BLaER1 treated with 17β-estradiol and CSF1 and Interleukin-3, amounts not matched to agents 10 nM and 100 nM (cell line): Measurements from ENCODE around the gene PROZ.

Source experiments
- H3K27ac ChIP-seq, 11 experiments: shearing (Covaris generic); formaldehyde crosslinking; 2 replicates each; pipeline ENCODE4 v1.8.1; 2022
- H3K27me3 ChIP-seq, 11 experiments: shearing (Covaris generic); formaldehyde crosslinking; 2 replicates each; pipeline ENCODE4 v1.8.1; 2022
- H3K36me3 ChIP-seq, 11 experiments: shearing (Covaris generic); formaldehyde crosslinking; 2 replicates each; pipeline ENCODE4 v1.8.1; 2022
- H3K4me1 ChIP-seq, 10 experiments: shearing (Covaris generic); formaldehyde crosslinking; 2 replicates each; pipeline ENCODE4 v1.8.1; 2022
- H3K4me2 ChIP-seq, 11 experiments: shearing (Covaris generic); formaldehyde crosslinking; 2 replicates each; pipeline ENCODE4 v1.8.1; 2022
- H3K4me3 ChIP-seq, 10 experiments: shearing (Covaris generic); formaldehyde crosslinking; 2 replicates each; pipeline ENCODE4 v1.8.1; 2022
- H3K9ac ChIP-seq, 11 experiments: shearing (Covaris generic); formaldehyde crosslinking; 2 replicates each; pipeline ENCODE4 v1.8.1; 2022
- H3K9me3 ChIP-seq, 11 experiments: shearing (Covaris generic); formaldehyde crosslinking; replicated peaks in 1 of 11; 2 replicates each; pipeline ENCODE4 v1.8.1; 2022
- H4K20me1 ChIP-seq, 11 experiments: shearing (Covaris generic); formaldehyde crosslinking; 2 replicates each; pipeline ENCODE4 v1.8.1; 2022
- Cebpa-rat ChIP-seq, 11 experiments: shearing (Covaris generic); IDR thresholded peaks; 2 replicates each; pipeline ENCODE4 v1.8.1; 2022

The PROZ gene

DNA sequence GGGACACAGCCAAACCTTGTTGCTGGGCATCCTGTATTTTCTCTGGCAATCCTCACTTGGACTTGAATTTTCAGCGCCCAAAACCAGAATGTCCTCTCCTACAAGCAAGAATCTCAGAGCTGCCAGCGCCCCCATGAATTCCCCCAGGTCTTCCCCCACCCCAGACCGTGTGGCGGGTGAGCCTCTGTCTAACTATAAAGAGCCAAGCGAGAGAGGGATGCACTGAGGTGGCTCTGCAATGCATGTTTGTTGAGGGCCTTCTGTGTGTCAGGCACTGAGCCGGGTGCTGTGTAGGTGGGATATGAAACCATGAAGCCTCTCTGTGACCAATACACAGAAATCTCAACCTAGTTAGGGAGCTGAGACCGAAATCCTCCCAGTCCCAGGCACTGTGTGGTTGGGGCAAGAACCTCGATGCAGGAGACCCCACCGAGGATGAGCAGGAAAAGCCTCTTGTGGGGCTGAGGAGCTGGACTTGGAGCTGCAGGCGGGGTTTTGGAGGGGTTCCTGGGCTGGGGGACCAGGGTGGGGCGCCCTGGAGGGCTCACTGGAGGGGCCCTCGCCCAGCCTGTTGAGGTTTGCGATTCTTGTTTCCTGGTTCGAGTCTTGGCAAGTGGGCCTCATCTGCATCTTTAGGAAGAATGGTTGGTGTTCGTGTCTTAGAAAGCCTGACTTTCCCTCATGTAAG is 12.4 kb upstream of the PROZ start:
- no peaks in the 10 kb centered on the region for H3K36me3 ChIP-seq
- no peak overlapping the region for H3K9ac ChIP-seq
- H3K27ac ChIP-seq: no peak overlapping the region
- H4K20me1 ChIP-seq: no peaks in the 10 kb centered on the region; a peak in 1 of 22 replicates
- H3K27me3 ChIP-seq: 0 out of 22 replicates have a peak, but pooled peaks cover 0 to 3% (median 0%) of the 10 kb centered on the region in 11 experiments
- peak overlapping the region in 3 of 11 experiments; percentile 2 to 16 (median 15); a peak in 1 of 22 replicates for H3K4me2 ChIP-seq
- TF ChIP-seq Cebpa-rat (IDR thresholded peaks at IDR 0.05): no peak
- no peak overlapping the region for H3K4me3 ChIP-seq
- peaks cover 0 to 8% (median 0%) of the 10 kb centered on the region in 11 experiments; a peak in 4 of 22 replicates for H3K9me3 ChIP-seq
- peaks cover 0 to 6% (median 0%) of the 10 kb centered on the region in 10 experiments; a peak in 2 of 20 replicates for H3K4me1 ChIP-seq

DNA sequence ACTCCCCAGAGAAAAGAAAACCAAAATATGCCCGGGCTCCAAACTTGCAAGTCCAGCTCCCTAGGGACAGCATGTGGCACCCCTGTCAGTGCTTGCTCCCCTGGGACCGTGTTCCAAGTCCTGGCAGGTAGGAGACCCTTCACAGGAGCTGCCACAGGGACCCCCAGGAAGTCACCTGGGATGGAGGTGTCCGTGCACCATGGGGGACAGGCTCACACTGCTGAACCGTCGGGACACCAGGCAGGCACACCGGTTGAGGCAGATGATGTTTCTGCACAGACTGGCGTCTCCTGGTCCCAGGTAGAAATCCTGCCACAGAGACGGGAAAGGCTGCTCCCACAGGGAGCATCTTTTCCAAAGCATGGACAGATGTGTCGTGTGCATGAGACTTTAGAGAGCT is 11.7 kb upstream of the PROZ start:
- Histone ChIP-seq H4K20me1 (no peaks in the 10 kb centered on the region; a peak in 1 of 22 replicates), H3K4me1 (peaks cover 0 to 6% (median 2%) of the 10 kb centered on the region in 10 experiments; a peak in 9 of 20 replicates), H3K27ac (no peak overlapping the region), H3K9me3 (peaks cover 0 to 8% (median 0%) of the 10 kb centered on the region in 11 experiments; a peak in 4 of 22 replicates), H3K4me2 (peak overlapping the region in 4 of 11 experiments; percentile 2 to 16 (median 13); a peak in 1 of 22 replicates), H3K36me3 (no peaks in the 10 kb centered on the region), H3K4me3 (no peak overlapping the region), H3K9ac (no peak overlapping the region), H3K27me3 (peaks cover 0 to 7% (median 2%) of the 10 kb centered on the region in 11 experiments; a peak in 13 of 22 replicates)
- no peak for TF ChIP-seq Cebpa-rat (IDR thresholded peaks at IDR 0.05)

DNA sequence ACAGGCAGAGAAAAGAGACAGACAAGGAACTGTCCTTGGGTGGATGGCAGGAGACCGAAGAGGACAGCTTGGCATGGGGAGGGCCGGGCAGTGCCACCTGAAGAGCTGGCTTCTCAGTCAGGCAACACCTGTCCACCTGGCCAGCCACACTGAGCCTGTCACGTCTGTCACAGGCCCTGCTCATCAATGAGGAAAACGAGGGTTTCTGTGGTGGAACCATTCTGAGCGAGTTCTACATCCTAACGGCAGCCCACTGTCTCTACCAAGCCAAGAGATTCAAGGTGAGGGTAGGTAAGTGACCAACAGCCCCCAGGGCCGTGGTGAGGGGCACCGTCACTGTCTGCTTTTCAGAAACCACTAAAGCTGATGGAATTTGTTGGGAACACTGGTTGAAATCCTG is 11.2 kb upstream of the PROZ start:
- Histone ChIP-seq H4K20me1 (no peaks in the 10 kb centered on the region; a peak in 1 of 22 replicates), H3K4me3 (no peak overlapping the region), H3K9me3 (peaks cover 0 to 8% (median 0%) of the 10 kb centered on the region in 11 experiments; a peak in 4 of 22 replicates), H3K4me1 (peaks cover 0 to 7% (median 5%) of the 10 kb centered on the region in 10 experiments; a peak in 9 of 20 replicates), H3K27me3 (peaks cover 0 to 11% (median 7%) of the 10 kb centered on the region in 11 experiments; a peak in 13 of 22 replicates), H3K27ac (no peak overlapping the region), H3K9ac (no peak overlapping the region), H3K4me2 (no peak overlapping the region), H3K36me3 (no peaks in the 10 kb centered on the region)
- no peak for TF ChIP-seq Cebpa-rat (IDR thresholded peaks at IDR 0.05)

DNA sequence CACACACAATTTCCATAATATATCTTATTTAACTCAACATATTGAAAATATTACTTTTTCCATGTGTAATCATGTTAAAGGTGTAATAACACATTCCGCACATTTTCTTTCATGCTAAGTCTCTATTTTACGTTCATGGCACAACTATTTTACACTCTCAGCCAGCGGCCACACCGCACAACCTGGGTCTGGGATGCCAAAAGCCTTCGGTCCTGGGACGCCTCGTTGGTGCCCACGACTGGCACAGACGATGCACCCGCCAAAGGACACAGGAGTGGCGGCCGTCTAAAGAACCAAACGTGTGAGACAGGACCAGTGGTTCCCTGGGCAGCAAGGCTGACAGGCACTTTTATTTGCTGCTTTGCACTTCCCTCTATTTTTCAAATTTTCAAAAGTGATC is 10.0 kb upstream of the PROZ start:
- no peaks in the 10 kb centered on the region for H3K36me3 ChIP-seq
- peaks cover 6 to 19% (median 13%) of the 10 kb centered on the region in 10 experiments for H3K4me1 ChIP-seq
- no peak overlapping the region for H3K4me2 ChIP-seq
- H3K27me3 ChIP-seq: peaks cover 0 to 23% (median 18%) of the 10 kb centered on the region in 11 experiments; a peak in 17 of 22 replicates
- no peak for TF ChIP-seq Cebpa-rat (IDR thresholded peaks at IDR 0.05)
- no peaks in the 10 kb centered on the region; a peak in 1 of 22 replicates for H4K20me1 ChIP-seq
- peaks cover 0 to 8% (median 0%) of the 10 kb centered on the region in 11 experiments; a peak in 4 of 22 replicates for H3K9me3 ChIP-seq
- no peak overlapping the region for H3K9ac ChIP-seq
- no peak overlapping the region for H3K4me3 ChIP-seq
- H3K27ac ChIP-seq: no peak overlapping the region

DNA sequence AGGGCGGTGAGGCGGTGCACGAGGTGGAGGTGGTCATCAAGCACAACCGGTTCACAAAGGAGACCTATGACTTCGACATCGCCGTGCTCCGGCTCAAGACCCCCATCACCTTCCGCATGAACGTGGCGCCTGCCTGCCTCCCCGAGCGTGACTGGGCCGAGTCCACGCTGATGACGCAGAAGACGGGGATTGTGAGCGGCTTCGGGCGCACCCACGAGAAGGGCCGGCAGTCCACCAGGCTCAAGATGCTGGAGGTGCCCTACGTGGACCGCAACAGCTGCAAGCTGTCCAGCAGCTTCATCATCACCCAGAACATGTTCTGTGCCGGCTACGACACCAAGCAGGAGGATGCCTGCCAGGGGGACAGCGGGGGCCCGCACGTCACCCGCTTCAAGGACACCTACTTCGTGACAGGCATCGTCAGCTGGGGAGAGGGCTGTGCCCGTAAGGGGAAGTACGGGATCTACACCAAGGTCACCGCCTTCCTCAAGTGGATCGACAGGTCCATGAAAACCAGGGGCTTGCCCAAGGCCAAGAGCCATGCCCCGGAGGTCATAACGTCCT is 9.4 kb upstream of the PROZ start:
- Histone ChIP-seq H3K36me3 (no peaks in the 10 kb centered on the region), H3K9ac (no peak overlapping the region), H3K4me3 (no peak overlapping the region)

DNA sequence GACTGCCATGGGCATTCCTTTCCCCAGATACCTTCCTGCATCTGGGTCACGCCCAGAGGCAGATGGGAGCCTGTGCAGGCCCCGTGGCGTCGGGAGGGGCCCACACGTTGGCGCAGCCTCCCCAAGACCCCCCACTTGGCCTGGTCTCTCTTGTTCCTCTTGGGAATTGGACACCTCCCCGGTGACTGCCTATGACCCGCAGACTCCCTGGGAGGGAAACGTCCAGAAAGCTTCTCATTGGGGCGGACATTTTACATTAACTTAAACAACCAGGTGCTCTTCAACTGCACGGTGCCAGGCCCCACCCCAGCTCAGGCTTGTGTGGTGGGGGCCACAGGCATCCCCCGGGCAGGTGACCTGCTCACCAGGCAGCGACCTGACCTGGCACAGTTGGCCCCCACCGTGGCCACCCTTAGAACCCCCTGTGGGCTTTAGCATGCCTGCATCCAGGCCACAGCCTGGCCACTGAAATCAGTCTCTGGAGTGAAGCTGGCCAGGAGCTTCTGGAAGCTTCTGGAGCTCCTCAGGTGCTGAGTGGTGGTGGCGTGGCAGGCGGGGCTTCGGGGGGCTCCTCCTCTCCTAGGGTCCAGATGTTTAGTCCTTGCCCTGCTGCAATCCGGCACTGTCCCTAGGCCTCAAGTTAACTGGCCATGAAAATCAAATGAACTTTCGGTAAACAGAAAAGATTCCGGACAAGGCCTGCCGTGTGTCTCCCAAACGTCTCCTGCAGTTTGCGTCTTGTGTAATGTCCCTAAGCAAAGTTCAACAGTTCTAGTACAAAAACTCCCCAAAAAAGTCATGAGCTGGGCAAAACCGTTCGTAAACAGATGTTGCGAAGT is 8.5 kb upstream of the PROZ start:
- Histone ChIP-seq H3K27ac (no peak overlapping the region), H3K4me3 (no peak overlapping the region), H3K9me3 (peaks cover 0 to 8% (median 0%) of the 10 kb centered on the region in 11 experiments; a peak in 4 of 22 replicates), H3K4me1 (peaks cover 14 to 28% (median 22%) of the 10 kb centered on the region in 10 experiments), H3K27me3 (peaks cover 0 to 26% (median 20%) of the 10 kb centered on the region in 11 experiments; a peak in 17 of 22 replicates), H3K4me2 (no peak overlapping the region), H3K9ac (no peak overlapping the region), H4K20me1 (no peaks in the 10 kb centered on the region; a peak in 1 of 22 replicates), H3K36me3 (no peaks in the 10 kb centered on the region)
- TF ChIP-seq Cebpa-rat (IDR thresholded peaks at IDR 0.05): no peak

More for the DNA sequence above, 9.4 kb upstream of the PROZ start:
- no peak overlapping the region for H3K4me2 ChIP-seq
- H4K20me1 ChIP-seq: no peaks in the 10 kb centered on the region; a peak in 1 of 22 replicates
- peaks cover 0 to 8% (median 0%) of the 10 kb centered on the region in 11 experiments; a peak in 4 of 22 replicates for H3K9me3 ChIP-seq
- TF ChIP-seq Cebpa-rat (IDR thresholded peaks at IDR 0.05): no peak
- peaks cover 8 to 22% (median 16%) of the 10 kb centered on the region in 10 experiments for H3K4me1 ChIP-seq
- H3K27me3 ChIP-seq: peaks cover 0 to 26% (median 20%) of the 10 kb centered on the region in 11 experiments; a peak in 17 of 22 replicates
- no peak overlapping the region for H3K27ac ChIP-seq

DNA sequence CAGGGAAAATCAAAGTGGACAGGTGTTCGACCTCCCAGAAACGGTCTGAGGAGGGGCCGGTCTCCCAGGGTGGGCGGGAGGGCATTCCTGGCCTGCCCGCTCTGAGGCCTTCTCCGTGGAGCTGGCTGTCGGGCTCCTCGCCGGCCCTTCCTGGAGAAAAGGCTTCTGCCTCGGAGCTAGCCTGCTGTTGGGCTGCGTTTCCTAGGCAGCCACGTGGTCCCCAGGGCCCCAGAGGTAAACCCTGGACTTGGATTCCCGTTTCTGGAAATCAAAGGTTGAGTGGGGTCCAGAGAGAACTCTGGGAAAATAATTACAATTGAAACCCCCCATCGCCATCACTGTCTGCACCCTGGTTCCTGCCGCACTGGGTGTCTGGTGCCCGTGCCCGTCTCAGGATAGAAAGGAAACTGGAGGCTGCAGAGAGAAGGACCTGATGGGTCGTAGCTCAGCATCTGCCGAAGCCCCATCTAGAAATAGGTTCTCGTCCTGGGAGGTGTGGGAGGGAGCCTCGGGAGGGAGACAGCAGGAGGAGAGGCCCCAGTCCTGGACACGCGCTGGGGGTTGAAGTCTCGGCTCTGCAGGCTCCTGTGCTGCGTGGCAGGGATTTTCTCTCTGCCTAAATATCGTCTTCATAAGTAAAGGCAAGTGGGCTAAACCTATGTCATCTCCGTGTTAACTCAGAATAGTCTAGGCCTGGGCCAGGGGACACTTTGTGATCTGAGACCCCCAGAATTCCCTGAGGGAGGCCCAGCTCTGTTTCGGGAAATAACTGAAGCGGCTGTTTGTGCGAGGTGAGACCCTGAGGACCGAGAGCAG is 7.7 kb upstream of the PROZ start:
- no peak overlapping the region for H3K4me2 ChIP-seq
- H3K27me3 ChIP-seq: peaks cover 0 to 26% (median 20%) of the 10 kb centered on the region in 11 experiments; a peak in 17 of 22 replicates
- peaks cover 0 to 8% (median under 1%) of the 10 kb centered on the region in 11 experiments; a peak in 13 of 22 replicates for H3K9me3 ChIP-seq
- no peaks in the 10 kb centered on the region for H3K36me3 ChIP-seq
- no peak for TF ChIP-seq Cebpa-rat (IDR thresholded peaks at IDR 0.05)
- no peak overlapping the region for H3K4me3 ChIP-seq
- H3K27ac ChIP-seq: no peak overlapping the region
- H3K9ac ChIP-seq: no peak overlapping the region
- H3K4me1 ChIP-seq: peaks cover 17 to 37% (median 27%) of the 10 kb centered on the region in 10 experiments
- no peaks in the 10 kb centered on the region; a peak in 1 of 22 replicates for H4K20me1 ChIP-seq
